ENCODE measurements around the gene ACAP1. TPM values are rescaled to one million over a fixed set of nuclear protein-coding genes. Genes with fewer than 3 reads are reported as not detected.

Gene ACAP1
- total RNA-seq, 1 donor from 2014 or later: 38.3 TPM

DNA sequence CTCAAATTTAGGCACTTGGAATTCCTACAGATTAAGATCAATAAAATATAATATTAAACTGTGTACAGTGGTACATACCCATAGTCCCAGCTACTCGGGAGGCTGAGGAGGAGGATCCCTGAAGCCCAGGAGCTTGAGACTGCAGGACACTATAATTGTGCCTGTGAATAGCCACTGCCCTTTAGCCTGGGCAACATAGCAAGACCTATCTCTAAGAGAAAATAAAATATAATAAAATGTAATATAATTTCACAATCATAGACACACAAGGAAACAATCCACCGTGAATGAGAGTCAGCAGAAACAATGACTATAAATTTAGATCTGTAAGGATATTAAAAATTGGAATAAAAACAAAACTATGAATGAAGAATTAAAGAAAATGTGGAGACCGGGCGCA, 34.5 kb downstream of the ACAP1 start:
- DNase-seq (ENCODE audit: low spot score): no peak
- intact Hi-C loops (cut with DNase I): no loop called here

DNA sequence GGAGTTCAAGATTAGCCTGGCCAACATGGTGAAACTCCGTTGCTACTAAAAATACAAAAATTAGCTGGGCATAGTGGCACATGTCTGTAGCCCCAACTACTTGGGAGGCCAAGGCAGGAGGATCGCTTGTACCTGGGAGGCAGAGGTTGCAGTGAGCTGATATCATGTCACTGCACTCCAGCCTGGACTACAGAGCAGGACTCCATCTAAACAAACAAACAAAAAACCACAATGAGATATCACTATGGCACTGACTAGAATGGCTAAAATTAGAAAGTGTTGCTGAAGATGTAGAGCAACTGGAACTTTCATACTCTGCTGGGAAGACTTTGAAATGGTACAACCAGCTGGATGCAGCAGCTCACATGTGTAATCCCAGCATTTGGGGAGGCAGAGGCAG, 38.0 kb downstream of the ACAP1 start:
- no peak for ATAC-seq
- intact Hi-C loops (cut with DNase I): no loop called here
- DNase-seq (ENCODE audit: low spot score): no peak

More for the DNA sequence above, 34.5 kb downstream of the ACAP1 start:
- no peak for ATAC-seq

DNA sequence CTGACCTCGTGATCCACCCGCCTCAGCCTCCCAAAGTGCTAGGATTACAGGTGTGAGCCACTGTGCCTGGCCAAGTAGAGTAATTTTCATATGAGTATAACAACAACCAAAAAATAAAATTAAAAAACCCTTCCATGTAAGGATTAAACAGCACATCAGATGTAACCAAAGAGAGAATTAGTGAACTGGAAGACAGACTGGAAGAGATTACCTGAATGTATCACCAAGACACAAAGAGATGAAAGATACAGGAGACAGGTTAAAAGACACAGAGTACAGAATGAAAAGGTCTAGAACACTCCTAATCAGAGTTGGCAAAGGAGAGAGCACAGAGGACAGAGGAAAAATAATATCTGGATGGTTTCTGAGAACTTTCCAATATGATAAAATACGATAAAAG, 42.8 kb downstream of the ACAP1 start:
- intact Hi-C loops (cut with DNase I): no loop called here
- ATAC-seq: no peak

DNA sequence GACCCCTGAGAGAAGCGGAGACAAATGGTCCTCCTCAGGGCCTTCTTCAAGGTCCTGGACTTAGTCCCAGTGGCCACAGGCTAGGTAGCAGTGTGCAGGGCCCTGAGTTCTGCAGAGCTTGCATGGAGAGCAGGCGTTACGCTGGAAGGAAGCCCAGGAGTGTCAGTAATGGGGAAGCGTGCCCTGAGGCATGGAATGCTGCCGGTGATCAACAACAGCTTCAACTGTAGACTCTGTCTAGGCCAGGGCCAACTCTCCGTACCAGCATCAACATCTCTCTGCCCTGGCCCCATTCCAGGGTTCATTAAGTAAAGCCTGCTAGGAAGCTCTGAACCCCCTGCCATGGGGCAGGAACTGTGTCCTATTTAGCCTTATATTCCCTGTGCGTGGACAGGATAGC, 44.0 kb downstream of the ACAP1 start:
- DNase-seq (ENCODE audit: low spot score) (no peak), ATAC-seq (no peak)
- intact Hi-C loops (cut with DNase I): no loop called here

More for the DNA sequence above, 42.8 kb downstream of the ACAP1 start:
- DNase-seq (ENCODE audit: low spot score): no peak

DNA sequence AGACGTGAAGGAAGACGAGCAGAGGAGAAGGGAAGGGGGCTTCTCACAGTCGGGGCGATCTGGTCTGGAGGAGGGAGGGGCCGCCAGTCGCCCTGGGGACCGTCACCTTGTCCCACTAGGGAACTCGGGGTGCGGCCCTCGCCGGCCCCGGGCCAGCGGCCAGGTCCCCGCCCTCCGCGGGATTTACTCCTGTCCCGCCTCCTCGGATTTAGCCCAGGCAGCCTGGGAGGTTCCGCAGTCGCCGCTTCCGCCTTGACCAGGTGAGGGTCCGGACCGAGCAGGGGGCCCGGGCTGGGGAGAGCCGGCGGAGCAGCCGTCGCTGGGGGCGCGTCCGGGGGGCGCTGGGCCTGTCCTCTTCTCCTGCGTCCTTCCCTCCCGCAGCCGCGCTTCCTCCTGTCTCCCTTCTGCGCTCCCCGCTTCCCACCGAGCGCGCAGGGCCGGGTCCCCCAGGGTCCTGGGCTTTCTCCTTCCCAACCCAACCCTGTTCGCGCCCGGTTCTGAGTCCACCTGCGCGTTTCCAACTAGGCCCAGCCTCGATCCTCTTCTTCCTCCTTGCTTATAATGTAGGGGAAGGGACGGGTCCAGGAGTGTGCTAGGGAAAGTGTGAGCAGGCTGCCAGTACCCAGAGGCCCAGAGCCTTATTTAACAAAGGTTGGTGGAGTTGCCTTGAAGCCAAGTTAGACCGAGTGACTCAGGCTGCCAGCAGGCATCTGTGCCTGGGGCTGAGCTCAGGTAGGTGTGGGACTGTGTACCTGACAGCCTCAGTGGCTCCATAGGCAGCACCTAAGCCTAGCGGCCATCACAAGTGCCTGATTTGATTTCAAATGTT, 44.7 kb downstream of the ACAP1 start, which contains the start of gene TNK1:
TSS of gene TNK1 (plus strand) at position 235 of the 829 bp plus-strand sequence. CDS start 1,838 bp downstream, outside the sequence.
- ATAC-seq (peak; percentile 38), DNase-seq (ENCODE audit: low spot score) (peak; percentile 71)
- intact Hi-C loops (cut with DNase I): no loop called here

DNA sequence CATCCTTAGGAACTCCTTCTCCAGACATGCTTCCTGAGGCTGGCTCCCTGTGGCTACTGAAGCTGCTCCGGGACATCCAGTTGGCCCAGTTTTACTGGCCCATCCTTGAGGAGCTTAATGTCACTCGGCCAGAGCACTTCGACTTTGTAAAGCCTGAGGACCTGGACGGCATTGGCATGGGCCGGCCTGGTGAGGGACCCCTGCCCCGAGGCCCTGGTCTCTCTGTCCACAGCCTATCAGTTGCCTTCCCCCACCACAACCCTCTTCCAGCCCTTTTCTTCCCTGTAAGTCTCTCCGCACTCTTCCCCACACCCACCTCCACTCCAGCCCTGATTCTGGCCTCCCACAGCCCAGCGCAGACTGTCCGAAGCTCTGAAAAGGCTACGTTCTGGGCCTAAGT, 46.6 kb downstream of the ACAP1 start:
- intact Hi-C loops (cut with DNase I): no loop called here
- ATAC-seq (no peak), DNase-seq (ENCODE audit: low spot score) (no peak)

DNA sequence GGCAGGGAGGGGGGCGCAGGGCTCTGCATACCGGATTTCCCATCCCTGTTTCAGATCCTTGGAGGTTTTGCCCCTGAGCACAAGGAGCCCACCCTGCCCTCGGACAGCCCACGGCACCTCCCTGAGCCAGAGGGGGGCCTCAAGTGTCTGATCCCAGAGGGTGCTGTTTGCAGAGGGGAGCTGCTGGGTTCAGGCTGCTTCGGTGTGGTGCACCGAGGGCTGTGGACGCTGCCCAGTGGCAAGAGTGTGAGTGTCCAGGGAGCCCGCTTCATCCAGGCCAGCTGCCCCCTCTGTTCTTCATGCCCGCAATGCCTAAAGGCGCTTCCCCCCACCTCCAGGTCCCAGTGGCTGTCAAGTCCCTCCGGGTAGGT, 47.0 kb downstream of the ACAP1 start:
- intact Hi-C loops (cut with DNase I): no loop called here
- DNase-seq (ENCODE audit: low spot score) (no peak), ATAC-seq (peak; percentile 5)

DNA sequence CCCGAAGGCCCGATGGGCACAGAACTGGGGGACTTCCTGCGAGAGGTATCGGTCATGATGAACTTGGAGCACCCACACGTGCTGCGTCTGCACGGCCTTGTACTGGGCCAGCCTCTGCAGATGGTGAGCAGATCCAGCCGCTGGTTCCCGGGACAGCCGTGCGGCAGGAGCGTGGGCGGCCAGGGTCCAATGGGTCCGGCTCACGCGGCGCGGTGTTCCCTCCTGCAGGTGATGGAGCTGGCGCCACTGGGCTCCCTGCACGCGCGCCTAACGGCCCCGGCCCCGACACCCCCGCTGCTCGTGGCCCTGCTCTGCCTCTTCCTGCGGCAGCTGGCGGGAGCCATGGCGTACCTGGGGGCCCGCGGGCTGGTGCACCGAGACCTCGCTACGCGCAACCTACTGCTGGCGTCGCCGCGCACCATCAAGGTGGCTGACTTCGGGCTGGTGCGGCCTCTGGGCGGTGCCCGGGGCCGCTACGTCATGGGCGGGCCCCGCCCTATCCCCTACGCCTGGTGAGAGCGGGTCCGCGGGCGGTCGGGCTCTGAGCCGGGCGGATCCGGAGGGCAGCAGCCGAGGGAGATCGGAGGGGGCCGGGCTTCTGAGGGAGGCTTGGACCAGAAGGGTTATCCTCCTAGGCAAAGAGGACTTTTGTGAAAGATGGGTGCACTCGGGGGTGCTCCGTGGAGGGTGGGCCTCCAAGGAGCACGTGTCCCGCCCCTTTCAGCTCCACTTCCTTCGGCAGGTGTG, 47.6 kb downstream of the ACAP1 start:
- DNase-seq (ENCODE audit: low spot score) (no peak), ATAC-seq (peak; percentile 80)
- intact Hi-C loops (cut with DNase I): no loop called here

DNA sequence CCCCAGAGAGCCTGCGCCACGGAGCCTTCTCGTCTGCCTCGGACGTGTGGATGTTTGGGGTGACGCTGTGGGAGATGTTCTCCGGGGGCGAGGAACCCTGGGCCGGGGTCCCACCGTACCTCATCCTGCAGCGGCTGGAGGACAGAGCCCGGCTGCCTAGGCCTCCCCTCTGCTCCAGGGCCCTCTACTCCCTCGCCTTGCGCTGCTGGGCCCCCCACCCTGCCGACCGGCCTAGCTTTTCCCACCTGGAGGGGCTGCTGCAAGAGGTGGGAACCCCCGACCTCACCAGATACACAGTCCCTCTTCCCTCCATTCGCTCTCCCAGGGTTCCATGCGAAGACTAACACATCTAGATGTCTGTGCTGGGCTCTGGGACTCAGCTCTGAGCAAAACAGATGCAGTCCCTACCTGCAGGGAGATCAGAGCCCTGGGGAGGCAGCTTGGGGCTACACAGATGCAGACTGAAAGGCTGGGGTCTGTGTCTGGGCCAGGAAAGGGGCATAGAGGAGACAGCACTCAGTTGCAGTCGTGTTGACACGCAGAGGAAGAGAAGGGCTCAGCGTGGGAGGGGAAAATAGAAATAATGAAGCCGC, 48.3 kb downstream of the ACAP1 start:
- intact Hi-C loops (cut with DNase I): no loop called here
- DNase-seq (ENCODE audit: low spot score) (no peak), ATAC-seq (no peak)

DNA sequence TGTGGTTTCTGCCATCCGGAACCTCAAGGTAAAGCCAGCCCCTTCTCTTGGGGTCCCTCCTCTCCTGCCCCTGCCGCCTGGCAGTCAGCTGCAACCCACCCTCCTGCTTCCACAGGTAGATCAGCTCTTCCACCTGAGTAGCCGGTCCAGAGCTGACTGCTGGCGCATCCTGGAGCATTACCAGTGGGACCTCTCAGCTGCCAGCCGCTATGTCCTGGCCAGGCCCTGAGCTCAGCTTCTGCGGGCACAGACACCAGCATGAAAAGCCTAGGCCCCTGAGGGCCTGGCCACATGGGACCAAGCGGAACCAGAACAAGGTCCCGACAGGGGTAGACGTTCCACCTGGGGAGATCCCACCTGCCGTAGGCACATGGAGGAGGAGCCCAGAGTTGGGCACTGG, 52.5 kb downstream of the ACAP1 start:
- ATAC-seq: no peak
- intact Hi-C loops (cut with DNase I): no loop called here
- no peak for DNase-seq (ENCODE audit: low spot score)

DNA sequence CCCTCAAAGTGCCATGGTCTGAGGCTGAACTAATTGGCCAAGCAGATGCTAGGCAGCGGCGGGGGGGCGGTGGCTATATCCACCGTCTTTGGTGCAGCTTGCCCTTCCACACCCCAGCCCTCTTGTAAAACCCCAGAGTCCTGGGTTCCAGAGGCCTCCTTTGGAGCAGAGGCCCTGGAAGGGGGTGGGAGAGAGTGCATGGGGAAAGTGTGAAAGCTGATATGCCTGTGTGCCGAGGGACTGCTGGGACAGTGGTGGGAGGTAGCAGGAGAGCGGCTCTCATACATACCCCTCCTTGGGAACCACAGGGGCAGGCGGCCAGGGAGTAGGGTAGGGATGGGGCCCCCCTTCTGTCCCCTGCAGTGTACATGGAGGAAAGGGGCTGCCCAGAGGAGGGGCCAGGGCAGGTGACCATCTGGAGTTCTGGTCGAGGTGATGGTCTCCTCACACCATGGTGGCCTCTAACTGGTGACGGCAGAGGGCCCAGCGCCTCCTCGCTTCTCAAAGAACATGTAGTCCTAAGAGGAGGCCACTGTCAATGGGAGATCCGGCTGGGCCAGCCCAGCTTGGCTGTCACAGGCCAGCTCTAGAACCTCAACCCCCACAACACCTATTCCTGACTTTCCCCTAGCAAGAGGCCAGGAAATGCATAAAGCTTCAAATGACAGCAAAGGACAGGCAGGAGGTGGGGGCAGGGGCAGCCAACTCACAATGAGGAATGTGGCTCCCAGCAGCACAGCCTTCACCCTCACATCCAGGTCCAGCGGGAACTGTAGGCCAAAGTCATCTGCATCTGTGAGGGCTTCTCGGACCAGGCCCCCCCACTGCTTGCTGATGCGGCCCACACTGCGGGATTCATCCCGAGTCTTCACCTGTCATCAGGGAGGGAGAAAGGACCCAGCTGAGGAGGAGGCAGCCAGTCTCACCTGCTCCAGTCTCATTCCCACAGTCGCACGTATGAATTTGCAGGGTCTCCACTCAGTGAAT, 53.9 kb downstream of the ACAP1 start:
- intact Hi-C loops (cut with DNase I): no loop called here
- DNase-seq (ENCODE audit: low spot score): no peak
- ATAC-seq: no peak

DNA sequence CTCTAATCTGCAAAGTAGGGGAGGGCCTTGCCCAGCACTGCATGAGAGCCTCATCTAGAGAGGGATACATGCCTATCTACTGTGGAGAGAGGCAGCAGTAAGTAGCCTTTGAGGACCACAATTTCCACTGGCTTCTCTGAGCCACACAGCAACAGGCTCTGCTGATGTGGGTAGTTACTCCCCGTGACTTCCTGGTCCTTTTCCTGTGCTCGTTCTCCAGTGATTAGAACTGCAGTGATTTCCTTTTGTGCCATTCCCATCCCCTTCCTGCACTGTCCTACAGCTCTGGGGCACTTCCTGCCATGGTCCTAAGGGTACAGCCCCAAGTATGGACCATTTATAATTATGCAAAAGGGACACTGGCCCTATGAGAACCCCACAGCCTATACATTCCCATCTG, 55.0 kb downstream of the ACAP1 start:
- intact Hi-C loops (cut with DNase I): no loop called here
- no peak for ATAC-seq
- no peak for DNase-seq (ENCODE audit: low spot score)

DNA sequence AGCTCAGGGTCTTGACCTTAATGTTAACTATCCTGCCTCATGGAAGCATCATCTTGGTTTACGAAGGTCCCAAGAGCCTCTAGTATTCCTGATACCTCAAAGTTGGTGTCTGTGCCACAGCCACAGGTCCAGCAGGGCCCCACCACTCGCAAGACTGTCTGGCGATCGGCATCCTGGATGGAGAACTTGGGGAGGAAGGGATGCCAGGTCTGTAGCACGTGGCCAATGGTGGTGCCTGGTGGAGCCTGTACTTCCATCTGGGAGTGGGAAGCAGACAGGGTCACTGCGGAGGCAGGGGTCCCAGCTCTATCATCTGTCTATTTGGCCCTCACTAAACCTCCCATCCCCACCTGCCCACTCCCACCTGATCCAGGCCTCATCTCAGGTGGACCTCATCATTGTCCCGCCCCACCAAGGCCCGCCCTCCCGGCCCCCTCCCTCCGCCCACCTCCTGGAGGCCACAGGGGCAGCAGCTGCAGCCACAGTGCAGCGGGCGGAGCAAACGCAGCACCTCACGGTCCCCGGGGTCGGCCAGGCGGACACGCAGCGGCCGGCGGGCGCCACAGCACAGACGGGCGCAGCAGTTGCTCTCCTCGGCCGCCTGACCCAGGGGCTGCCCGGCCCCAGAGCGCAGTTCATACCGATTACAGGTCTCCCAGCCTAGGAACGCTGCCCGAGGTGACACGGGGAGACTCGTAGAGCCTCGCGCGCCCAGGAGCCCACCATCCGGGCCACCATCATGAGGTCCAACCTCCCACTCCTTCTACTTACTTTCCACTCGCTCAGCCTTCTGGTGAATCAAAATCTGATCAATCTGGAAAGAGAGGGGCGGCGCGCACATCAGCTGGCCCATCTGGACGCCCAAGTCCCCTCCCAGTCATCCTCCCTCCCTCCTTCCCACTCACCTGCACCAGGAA, 56.6 kb downstream of the ACAP1 start:
- ATAC-seq (no peak), DNase-seq (ENCODE audit: low spot score) (no peak)
- intact Hi-C loops (cut with DNase I): no loop called here

DNA sequence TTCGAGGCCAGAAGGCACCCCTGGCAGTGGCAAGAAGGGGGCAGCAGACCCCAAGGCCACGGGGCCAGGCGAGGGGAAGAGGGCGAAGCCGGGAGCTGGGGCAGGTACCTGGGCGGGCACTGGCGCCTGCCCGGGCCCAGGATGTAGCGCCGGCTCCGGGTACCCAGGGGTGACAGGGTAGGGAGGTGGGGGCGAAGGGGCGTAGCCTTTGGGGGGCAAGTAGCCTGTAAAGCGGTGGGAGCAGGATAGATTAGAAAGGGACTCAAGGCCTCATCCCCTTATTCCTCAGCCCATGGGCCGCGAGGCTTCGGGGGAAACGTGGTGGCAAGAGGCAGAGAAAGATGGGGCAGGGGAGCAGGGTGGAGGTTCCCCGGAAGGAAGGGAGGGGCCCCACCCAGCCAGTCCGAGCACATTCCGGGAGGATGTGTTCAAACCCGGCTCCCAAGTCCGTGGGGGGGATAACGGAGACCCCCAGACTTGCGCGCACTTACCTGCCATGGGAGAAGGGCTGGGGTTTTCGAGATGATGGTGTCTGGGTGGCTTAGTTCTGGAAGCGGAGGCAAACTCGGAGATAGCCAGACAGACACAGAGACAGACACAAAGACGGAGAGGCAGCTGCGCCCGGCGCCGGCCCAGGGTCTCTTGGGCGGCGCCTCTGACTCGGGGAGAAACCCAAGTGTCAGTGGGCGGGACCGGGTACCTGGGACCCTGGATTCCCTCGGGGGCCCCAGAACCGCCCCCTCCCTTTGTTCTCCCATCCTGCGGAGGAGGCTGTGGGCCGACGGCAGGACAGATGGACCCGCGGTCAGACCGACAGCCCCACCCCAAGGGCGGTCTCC, 57.5 kb downstream of the ACAP1 start:
- ATAC-seq: peak; percentile 49
- intact Hi-C loops (cut with DNase I): no loop called here
- no peak for DNase-seq (ENCODE audit: low spot score)

DNA sequence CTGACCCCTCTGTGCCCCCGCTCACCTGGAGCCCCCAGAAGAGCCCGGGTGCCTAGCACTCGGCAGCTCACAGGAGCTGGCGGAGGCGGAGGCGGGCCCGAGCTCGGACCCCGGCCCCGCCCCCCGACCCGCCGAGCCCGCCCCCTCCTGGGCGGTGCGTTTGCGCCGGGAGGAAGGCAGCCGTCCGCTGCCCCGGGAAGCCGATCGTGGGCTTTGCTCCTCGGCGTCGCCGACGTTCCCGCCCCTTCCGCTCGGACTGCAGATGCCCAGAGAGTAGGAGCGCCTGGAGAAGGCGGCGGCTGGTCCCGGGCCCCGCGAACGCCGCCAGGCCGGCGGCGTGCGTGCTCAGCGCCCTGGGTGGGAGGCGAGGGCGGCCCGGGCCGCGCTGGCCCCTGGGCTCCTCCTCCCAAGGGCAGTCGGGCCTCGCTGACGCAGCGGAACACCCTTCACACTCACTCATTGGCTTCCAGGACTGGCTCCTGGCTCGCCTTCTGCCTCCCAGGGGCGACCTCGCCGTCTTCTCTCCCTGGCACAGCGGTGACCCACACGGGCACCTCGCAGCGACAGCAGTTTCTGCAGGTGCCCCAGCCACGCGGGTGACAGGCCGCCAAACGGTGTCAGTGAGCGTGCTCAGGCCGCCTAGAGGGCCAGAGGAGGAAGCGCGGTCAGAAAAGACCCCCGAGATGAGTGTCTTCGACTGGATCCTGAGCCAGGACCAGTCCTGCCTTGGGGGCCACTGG, 58.3 kb downstream of the ACAP1 start, which contains the start of gene PLSCR3:
TSS of gene PLSCR3 (minus strand) at position 74 of the 740 bp plus-strand sequence. CDS start 415 bp downstream, outside the sequence.
- intact Hi-C loops (cut with DNase I): no loop called here
- ATAC-seq (peak; percentile 93), DNase-seq (ENCODE audit: low spot score) (peak; percentile 93)

DNA sequence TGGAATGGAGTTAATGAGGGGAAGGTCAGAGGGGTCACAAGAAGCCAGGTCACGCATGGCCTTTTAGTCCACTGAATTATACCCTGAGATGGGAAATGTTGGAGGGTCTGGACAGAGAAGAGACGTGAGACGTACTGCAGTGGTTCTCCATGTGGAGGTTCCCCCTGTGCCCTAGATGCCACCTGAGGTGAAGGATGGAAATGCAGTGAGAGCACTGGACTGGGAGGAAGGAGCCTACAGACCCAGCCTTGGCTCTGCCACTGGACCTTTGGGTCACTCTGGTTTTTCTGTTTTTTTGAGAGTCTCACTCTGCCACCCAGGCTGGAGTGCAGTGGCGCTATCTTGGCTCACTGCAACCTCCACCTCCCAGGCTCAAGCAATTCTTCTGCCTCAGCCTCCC, 59.8 kb downstream of the ACAP1 start:
- intact Hi-C loops (cut with DNase I): no loop called here
- no peak for DNase-seq (ENCODE audit: low spot score)
- no peak for ATAC-seq
